NCI-H2107 treated with DMSO at 0.1 percent for 48 hours (cell line): ENCODE data around the gene TRPM7.
"Not testable (repeated sequence)": the region's sequence is repeated elsewhere in the genome, so short reads cannot be mapped to it uniquely, and the experiment has no call there.

Source experiments
- DNase-seq: peaks from one replicate; lab custom pipeline; 2025; ENCODE audit not compliant: unreplicated experiment; lab: John Stamatoyannopoulos, UW

Gene TRPM7

GRCh38 chr15:50573842-50574241 lies 112.8 kb downstream of the TRPM7 start:
- DNase-seq: not testable (repeated sequence)

- no peak for DNase-seq
Measured at GRCh38 chr15:50563756-50564155, 122.8 kb downstream of the TRPM7 start.

GRCh38 chr15:50562735-50563640 lies 123.6 kb downstream of the TRPM7 start:
- no peak for DNase-seq

GRCh38 chr15:50558012-50558411 lies 128.6 kb downstream of the TRPM7 start:
- no peak for DNase-seq

- DNase-seq: no peak
Measured at GRCh38 chr15:50556642-50557371, 129.8 kb downstream of the TRPM7 start.

GRCh38 chr15:50552238-50552637 lies 134.4 kb downstream of the TRPM7 start:
- no peak for DNase-seq

GRCh38 chr15:50549326-50549725 lies 137.3 kb downstream of the TRPM7 start:
- no peak for DNase-seq

- DNase-seq: no peak
Measured at GRCh38 chr15:50546566-50546965, 140.0 kb downstream of the TRPM7 start, which contains the start of gene USP50. TSS of gene USP50 (minus strand) at chr15:50546666. CDS start at chr15:50546525, 141 bp downstream.

- no peak for DNase-seq
Measured at GRCh38 chr15:50544368-50544767, 142.2 kb downstream of the TRPM7 start.

GRCh38 chr15:50543556-50543955 lies 143.0 kb downstream of the TRPM7 start:
- no peak for DNase-seq

GRCh38 chr15:50542887-50543210 lies 143.7 kb downstream of the TRPM7 start:
- DNase-seq: no peak

- no peak for DNase-seq
Measured at GRCh38 chr15:50531766-50532165, 154.8 kb downstream of the TRPM7 start.

- DNase-seq: no peak
Measured at GRCh38 chr15:50531163-50531562, 155.4 kb downstream of the TRPM7 start.

GRCh38 chr15:50523851-50524251 lies 162.7 kb downstream of the TRPM7 start:
- DNase-seq: no peak

GRCh38 chr15:50519740-50520425 lies 166.7 kb downstream of the TRPM7 start:
- DNase-seq: no peak

GRCh38 chr15:50513001-50513400 lies 173.6 kb downstream of the TRPM7 start:
- no peak for DNase-seq
